GM12801 (cell line): ENCODE data around the gene STX8.

Experiments used
- CTCF ChIP-seq: IDR thresholded peaks from one replicate; pipeline ENCODE4 v1.5.1; 2011; ENCODE audit warnings: control low read depth; ENCODE audit not compliant: insufficient read length; ENCODE audit errors: extremely low read depth

The STX8 gene

GRCh38 chr17:9531034-9531433, 44.6 kb downstream of the STX8 start:
- no peak for TF ChIP-seq CTCF

GRCh38 chr17:9529033-9529700, 46.5 kb downstream of the STX8 start:
- no peak for TF ChIP-seq CTCF

GRCh38 chr17:9527788-9528187, 47.8 kb downstream of the STX8 start:
- TF ChIP-seq CTCF, result no peak

- no peak for TF ChIP-seq CTCF
Measured at GRCh38 chr17:9522074-9522473, 53.5 kb downstream of the STX8 start.

GRCh38 chr17:9521062-9521461, 54.6 kb downstream of the STX8 start:
- TF ChIP-seq CTCF, result no peak

GRCh38 chr17:9520649-9521048, 55.0 kb downstream of the STX8 start:
- no peak for TF ChIP-seq CTCF

- no peak for TF ChIP-seq CTCF
Measured at GRCh38 chr17:9519583-9520272, 55.9 kb downstream of the STX8 start.
